22Rv1 (cell line): Measurements from ENCODE around the gene ASB3.
A peak's percentile ranks its signal among the peaks of the same experiment; 100 is the strongest.

ENCODE experiments used
- H3K27ac ChIP-seq: fragments of 450-650 bp; 2 replicates; pipeline ENCODE4 v1.5.1; 2017
- ZFX ChIP-seq: fragments of 450-650 bp; IDR thresholded peaks from 2 replicates; pipeline ENCODE4 v1.6.1; 2017; ENCODE audit warnings: antibody characterized with exemption, borderline replicate concordance
- TF ChIP-seq, protein P1 (sequence below): fragments of 450-650 bp; IDR thresholded peaks from 2 replicates; pipeline ENCODE4 v1.5.1; 2017; ENCODE audit warnings: mild to moderate bottlenecking

ASB3 gene

DNA sequence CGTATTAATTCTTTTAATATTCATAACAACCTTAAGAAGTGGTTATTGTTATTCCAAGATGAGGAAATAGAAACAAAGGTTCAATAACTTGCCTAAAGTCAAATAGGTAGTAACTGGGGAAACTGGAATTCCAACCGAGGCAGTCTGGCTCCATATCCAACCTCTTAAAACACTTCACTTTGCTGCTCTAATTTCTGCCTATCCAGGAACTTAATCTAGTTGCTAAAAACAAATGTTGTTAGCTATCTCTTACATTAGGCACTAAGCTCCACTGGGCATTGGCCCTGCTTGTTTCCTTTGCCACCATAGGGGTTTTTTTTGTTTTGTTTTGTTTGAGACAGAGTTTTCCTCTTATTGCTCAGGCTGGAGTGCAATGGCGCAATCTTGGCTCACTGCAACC lies 24.8 kb upstream of the ASB3 start:
- no peak for TF ChIP-seq ZFX
- TF ChIP-seq, protein P1, sequence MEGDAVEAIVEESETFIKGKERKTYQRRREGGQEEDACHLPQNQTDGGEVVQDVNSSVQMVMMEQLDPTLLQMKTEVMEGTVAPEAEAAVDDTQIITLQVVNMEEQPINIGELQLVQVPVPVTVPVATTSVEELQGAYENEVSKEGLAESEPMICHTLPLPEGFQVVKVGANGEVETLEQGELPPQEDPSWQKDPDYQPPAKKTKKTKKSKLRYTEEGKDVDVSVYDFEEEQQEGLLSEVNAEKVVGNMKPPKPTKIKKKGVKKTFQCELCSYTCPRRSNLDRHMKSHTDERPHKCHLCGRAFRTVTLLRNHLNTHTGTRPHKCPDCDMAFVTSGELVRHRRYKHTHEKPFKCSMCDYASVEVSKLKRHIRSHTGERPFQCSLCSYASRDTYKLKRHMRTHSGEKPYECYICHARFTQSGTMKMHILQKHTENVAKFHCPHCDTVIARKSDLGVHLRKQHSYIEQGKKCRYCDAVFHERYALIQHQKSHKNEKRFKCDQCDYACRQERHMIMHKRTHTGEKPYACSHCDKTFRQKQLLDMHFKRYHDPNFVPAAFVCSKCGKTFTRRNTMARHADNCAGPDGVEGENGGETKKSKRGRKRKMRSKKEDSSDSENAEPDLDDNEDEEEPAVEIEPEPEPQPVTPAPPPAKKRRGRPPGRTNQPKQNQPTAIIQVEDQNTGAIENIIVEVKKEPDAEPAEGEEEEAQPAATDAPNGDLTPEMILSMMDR, result no peak
- H3K27ac ChIP-seq, result no peak overlapping the region

DNA sequence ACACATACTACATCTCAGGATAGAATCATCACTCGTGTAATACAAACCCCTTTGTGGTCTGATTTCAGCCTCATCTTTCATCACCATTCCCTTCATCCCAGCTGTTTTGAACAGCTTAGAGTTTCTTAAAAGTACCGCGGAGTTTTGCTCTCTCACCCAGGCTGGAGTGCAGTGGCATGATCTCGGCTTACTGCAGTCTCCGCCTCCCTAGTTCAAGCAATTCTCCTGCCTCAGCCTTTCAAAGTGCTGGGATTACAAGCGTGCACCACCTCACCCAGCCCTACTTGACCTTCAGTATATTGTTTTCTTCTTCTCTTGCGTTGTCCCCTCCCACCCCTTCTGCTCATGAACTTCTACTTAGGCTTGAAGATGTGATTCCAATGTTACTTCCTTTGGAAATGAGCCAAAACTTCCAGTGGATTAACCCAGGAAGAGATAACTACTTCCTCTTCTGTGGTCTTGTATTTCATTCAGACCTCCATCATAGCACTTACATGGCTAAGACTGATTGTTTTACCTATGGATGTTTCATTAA lies 15.9 kb upstream of the ASB3 start:
- TF ChIP-seq, protein P1, result no peak
- TF ChIP-seq ZFX, result no peak
- H3K27ac ChIP-seq, result no peak overlapping the region

DNA sequence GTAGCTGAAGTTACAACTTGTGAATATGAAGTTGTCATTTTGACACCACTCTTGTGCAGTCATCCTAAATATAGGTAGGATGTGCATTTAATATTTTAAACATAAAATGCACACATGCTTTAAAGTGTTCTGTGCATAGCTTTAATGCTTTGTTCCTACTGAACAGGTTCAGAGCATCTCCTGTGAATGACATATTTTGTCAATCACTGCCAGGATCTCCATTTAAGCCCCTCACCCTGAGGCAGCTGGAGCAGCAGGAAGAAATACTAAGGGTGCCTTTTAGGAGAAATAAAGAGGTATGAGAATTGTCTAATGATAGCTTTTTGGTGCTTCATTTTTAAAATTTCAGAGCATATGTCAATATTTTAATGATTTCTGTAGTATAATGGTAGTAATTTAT lies 14.8 kb upstream of the ASB3 start:
- TF ChIP-seq, protein P1, result no peak
- no peak for TF ChIP-seq ZFX

DNA sequence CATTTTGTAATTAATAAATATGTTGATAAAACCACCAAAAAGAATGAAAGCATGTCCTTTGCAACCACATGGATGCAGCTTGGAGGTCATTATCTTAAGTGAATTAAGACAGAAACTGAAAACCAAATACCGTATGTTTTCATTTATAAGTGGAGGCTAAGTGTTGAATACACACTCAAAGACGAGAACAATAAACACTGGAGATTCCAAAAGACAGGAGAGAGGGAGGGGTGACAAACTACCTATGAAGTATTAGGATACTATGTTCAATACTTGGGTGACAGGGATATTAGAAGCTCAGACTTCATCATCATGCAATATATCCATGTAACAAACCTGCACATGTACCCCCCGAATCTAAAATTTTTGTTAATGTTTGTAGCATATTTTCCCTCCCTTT lies 7.1 kb upstream of the ASB3 start:
- no peak overlapping the region for H3K27ac ChIP-seq
- TF ChIP-seq ZFX, result no peak
- TF ChIP-seq, protein P1, result no peak

More for the DNA sequence above, 14.8 kb upstream of the ASB3 start:
- H3K27ac ChIP-seq, result no peak overlapping the region

DNA sequence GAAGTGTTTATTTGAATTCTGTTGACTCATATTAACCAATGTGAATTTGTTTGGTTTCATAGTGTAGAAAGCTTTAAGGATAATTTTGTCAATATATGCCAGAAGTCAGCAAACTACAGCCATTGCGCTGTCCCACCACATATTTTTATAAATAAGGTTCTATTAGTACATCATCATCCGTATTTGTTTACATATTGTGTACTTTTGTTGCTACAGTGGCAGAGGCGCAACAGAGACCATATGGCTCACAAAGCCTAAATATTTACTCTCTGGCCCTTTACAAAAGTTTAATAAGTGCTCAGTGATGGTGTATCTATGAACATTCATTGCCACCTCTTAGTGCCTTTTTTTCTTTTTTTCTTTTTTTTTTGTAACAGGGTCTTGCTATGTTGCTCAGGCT lies 6.5 kb upstream of the ASB3 start:
- H3K27ac ChIP-seq, result no peak overlapping the region
- TF ChIP-seq, protein P1, result no peak
- no peak for TF ChIP-seq ZFX

DNA sequence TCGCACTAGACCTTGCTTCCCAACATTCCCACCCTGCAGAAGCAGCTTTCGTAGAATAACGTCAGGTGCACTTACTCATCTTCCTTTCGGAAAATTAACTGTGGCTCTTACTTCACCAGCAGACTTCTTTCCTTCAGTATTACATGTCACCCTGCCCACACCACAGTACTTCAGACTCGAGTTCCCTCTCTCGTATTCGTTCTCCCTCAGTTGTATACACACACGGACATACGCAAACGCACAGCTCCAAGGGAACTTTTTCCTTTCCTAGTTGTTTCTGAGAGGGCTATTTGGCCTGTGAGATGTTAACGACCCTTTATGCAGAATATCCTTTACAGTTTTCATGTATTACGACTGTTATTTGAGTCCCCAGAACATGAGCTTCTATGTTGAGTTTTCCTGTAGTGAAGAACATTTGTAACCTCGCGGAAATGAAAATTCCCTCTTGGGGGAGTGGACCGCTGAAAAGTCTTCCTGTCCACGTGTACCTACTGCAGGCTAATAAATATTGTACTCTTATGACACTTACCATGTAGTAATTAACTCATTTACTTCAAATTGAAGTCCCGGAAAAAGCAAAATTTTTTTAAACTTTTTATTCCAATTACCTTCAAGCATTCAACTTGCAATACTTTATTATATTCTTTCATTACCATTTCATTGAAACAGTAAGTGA lies 999 bp upstream of the ASB3 start:
- peak overlapping the region; percentile 66 for H3K27ac ChIP-seq
- TF ChIP-seq, protein P1, result no peak
- no peak for TF ChIP-seq ZFX

DNA sequence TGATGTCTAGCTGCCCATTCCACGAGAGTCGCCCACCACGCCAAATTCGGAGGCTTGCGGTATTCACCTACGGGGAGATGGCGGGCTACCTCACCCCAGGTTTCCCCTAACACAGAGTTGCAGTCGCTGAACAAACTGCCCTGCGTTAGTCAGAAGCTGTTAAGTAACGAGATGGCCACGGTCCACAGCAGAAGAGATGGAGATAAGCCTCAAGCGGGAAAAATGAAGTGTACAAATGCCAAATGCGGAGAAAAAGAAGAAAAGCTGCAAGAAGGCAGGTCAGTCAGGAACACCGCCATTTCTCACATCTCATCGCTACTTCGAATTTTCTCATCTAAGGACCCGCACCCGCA lies 425 bp downstream of the ASB3 start:
- H3K27ac ChIP-seq, result peak overlapping the region; percentile 66
- TF ChIP-seq, protein P1, result no peak
- no peak for TF ChIP-seq ZFX
